ENCODE measurements around the gene SLC7A6. TPM values are rescaled to one million over a fixed set of nuclear protein-coding genes. Genes with fewer than 3 reads are reported as not detected.

Gene SLC7A6
- total and polyA plus RNA-seq, 2 of the 13 experiments (the other 11 are each of a cell fraction or from before 2014, with no cell fraction given), result 35.8 to 70.8 TPM

DNA sequence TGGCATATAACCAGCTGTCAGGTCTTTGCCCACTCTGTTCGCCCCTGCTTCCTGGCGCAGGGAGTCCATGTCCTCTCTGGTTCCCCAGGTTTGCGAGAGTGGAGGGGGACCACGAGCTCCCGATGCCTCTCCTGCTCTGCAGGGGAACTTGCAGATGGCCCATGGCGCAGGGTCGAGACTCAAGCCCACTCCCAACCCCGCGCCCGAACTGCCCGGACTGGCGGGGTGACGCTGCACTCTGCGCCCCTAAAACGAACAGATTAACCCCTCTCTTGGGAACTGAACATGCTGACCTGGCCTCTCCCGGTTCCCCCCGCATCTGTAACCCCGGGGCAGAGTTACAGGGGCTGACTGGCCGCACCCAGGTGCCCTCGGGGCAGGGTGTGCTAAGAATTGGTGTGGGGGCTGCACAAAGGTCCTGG lies 19.8 kb upstream of the SLC7A6 start (continued):
- TF ChIP-seq, protein P1, sequence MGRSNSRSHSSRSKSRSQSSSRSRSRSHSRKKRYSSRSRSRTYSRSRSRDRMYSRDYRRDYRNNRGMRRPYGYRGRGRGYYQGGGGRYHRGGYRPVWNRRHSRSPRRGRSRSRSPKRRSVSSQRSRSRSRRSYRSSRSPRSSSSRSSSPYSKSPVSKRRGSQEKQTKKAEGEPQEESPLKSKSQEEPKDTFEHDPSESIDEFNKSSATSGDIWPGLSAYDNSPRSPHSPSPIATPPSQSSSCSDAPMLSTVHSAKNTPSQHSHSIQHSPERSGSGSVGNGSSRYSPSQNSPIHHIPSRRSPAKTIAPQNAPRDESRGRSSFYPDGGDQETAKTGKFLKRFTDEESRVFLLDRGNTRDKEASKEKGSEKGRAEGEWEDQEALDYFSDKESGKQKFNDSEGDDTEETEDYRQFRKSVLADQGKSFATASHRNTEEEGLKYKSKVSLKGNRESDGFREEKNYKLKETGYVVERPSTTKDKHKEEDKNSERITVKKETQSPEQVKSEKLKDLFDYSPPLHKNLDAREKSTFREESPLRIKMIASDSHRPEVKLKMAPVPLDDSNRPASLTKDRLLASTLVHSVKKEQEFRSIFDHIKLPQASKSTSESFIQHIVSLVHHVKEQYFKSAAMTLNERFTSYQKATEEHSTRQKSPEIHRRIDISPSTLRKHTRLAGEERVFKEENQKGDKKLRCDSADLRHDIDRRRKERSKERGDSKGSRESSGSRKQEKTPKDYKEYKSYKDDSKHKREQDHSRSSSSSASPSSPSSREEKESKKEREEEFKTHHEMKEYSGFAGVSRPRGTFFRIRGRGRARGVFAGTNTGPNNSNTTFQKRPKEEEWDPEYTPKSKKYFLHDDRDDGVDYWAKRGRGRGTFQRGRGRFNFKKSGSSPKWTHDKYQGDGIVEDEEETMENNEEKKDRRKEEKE (IDR thresholded peaks at IDR 0.05), result no peak
- TF ChIP-seq, protein P2, sequence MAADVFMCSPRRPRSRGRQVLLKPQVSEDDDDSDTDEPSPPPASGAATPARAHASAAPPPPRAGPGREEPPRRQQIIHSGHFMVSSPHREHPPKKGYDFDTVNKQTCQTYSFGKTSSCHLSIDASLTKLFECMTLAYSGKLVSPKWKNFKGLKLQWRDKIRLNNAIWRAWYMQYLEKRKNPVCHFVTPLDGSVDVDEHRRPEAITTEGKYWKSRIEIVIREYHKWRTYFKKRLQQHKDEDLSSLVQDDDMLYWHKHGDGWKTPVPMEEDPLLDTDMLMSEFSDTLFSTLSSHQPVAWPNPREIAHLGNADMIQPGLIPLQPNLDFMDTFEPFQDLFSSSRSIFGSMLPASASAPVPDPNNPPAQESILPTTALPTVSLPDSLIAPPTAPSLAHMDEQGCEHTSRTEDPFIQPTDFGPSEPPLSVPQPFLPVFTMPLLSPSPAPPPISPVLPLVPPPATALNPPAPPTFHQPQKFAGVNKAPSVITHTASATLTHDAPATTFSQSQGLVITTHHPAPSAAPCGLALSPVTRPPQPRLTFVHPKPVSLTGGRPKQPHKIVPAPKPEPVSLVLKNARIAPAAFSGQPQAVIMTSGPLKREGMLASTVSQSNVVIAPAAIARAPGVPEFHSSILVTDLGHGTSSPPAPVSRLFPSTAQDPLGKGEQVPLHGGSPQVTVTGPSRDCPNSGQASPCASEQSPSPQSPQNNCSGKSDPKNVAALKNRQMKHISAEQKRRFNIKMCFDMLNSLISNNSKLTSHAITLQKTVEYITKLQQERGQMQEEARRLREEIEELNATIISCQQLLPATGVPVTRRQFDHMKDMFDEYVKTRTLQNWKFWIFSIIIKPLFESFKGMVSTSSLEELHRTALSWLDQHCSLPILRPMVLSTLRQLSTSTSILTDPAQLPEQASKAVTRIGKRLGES (CRISPR knock-in tag; IDR thresholded peaks at IDR 0.05; ENCODE audit: borderline replicate concordance), result no peak

DNA sequence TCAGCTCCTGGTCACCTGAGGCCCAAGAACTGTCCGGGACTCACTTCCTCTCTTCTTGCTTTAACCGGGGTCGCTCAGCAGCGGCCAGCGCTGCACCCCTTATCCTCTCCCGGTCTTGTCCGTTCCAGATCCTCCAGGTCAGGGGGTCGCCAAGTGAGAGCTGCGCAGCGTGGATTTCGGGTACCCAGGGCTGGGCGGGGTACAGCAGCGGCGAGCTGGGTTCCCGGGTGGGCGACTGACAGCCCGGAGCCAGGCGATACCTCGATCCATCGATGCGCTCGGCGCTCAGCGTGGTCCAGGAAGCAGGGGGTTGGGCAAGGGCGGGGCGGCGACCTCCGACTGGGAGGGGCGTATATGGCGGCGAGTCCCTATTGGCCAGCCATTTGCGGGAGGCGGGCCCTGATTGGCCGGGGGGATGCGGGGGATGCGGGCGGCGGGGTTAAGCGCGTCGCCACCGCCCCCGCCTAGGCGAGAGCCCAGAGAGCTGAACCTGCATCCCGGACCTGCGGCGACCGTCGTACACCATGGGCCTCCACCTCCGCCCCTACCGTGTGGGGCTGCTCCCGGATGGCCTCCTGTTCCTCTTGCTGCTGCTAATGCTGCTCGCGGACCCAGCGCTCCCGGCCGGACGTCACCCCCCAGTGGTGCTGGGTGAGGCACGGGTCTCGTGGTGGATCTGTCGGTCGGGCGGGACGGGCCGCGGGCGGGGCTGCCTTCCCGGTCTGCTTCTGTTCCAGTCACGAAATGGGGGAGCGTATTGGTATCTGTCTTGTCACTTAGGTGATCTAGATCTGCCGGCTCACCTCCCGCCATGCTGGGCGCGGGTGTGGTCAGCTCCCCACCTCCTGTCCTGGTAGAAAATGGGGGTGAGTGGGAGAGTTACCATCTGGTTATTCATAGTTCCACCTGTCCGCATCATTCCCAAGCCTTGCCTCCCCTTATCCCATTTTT lies 19.1 kb upstream of the SLC7A6 start, which contains the start of gene PLA2G15:
PLA2G15 (plus strand) TSS at position 471 of the 951 bp plus-strand sequence; CDS start at position 525, 54 bp downstream.
- peak; percentile 90 for ATAC-seq
- in situ Hi-C loops (cut with HindIII; ENCODE audit: extremely low pct_ligation_motif_present, low pct_unique_long_range_greater_than_20kb), result no loop called here
- ChIA-PET CTCF (ENCODE audit: low intra/inter-chr PET ratio, low total read pairs) (no interaction called here), POLR2A (interaction anchor here (0.5 to 2.9 kb wide), 12 partner anchors 8 to 162 kb away, joined by 3 to 23 read pairs (median 4); partner anchors contain the start of genes ESRP2, PRMT7, SLC7A6 and SLC7A6OS)
- peaks cover 4 to 8% of the 10 kb centered on the region in 2 experiments; a peak in 4 of 5 replicates for H3K36me3 ChIP-seq (replicated peaks in 1 of 2; ENCODE audit: control insufficient read depth in 1 of 2, insufficient read depth in 2 of 2, low read length in 2 of 2)
- H3K4me1 ChIP-seq (ENCODE audit: insufficient read depth, low read length), result peaks cover 59% of the 10 kb centered on the region
- no peaks in the 10 kb centered on the region for H4K20me1 ChIP-seq (ENCODE audit: insufficient read depth, low read length)
- WGBS (ENCODE audit: low lambda C conversion rate), result 4% methylated on average over 10 of the region's 75 CpGs
- no peaks in the 10 kb centered on the region for H3K9me3 ChIP-seq (ENCODE audit: low read length)
- peak within 1 kb of the TSS; percentile 46 for H2AFZ ChIP-seq (ENCODE audit: low read length)
- BruUV-seq (replicated peaks), result no TSS peak
- peak within 1 kb of the TSS; percentile 89 for H3K4me2 ChIP-seq (ENCODE audit: low read depth, low read length)
- H3K27me3 ChIP-seq (ENCODE audit: control insufficient read depth in 1 of 2, insufficient read depth in 2 of 2, low read length in 2 of 2), result no peaks in the 10 kb centered on the region; a peak in 1 of 5 replicates
- H3K27ac ChIP-seq (ENCODE audit: extremely low read length, insufficient read depth, low read length), result no peak within 1 kb of the TSS
- no peaks in the 10 kb centered on the region for H3K79me2 ChIP-seq (ENCODE audit: insufficient read depth, low read length)
- intact Hi-C loops (cut with micrococcal nuclease; ENCODE audit: unreplicated experiment), result loop anchor here (1.0 kb wide), 1 partner anchor 8 kb away; no protein-coding TSS in a partner anchor
- DNase-seq (ENCODE audit: low spot score), result peak; percentile 87
- peak within 1 kb of the TSS; percentile 85 to 97 (median 89) for H3K4me3 ChIP-seq (replicated peaks in 1 of 3; ENCODE audit: insufficient read depth in 1 of 3, low read depth in 2 of 3, low read length in 3 of 3)
- H3K9ac ChIP-seq (ENCODE audit: insufficient read depth, low read depth, low read length), result peak within 1 kb of the TSS; percentile 72
- peak; percentile 54 for FAIRE-seq
- TF ChIP-seq POLR2G (IDR thresholded peaks at IDR 0.05; ENCODE audit: low read depth, low read length), result peak; percentile 67
- TF ChIP-seq REPIN1 (CRISPR knock-in tag; IDR thresholded peaks at IDR 0.05; ENCODE audit: borderline replicate concordance, low read depth), result peak; percentile 74
- no peak for TF ChIP-seq FOXP1 (IDR thresholded peaks at IDR 0.05)
- TF ChIP-seq FOXP1 (CRISPR knock-in tag; IDR thresholded peaks at IDR 0.05), result 0 out of 2 replicates have a peak, but pooled peaks have one; percentile 7
- peak; percentile 92 for TF ChIP-seq AGO1 (IDR thresholded peaks at IDR 0.05; ENCODE audit: low read depth, low read length, poor library complexity, severe bottlenecking)
- TF ChIP-seq, protein P3, sequence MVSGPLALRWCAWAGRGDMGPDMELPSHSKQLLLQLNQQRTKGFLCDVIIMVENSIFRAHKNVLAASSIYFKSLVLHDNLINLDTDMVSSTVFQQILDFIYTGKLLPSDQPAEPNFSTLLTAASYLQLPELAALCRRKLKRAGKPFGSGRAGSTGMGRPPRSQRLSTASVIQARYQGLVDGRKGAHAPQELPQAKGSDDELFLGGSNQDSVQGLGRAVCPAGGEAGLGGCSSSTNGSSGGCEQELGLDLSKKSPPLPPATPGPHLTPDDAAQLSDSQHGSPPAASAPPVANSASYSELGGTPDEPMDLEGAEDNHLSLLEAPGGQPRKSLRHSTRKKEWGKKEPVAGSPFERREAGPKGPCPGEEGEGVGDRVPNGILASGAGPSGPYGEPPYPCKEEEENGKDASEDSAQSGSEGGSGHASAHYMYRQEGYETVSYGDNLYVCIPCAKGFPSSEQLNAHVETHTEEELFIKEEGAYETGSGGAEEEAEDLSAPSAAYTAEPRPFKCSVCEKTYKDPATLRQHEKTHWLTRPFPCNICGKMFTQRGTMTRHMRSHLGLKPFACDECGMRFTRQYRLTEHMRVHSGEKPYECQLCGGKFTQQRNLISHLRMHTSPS (CRISPR knock-in tag; IDR thresholded peaks at IDR 0.05; ENCODE audit: low read depth), result peak; percentile 53
